GM12878 (cell line): ENCODE measurements around the gene BCKDK. TPM values are rescaled to one million over a fixed set of nuclear protein-coding genes. Genes with fewer than 3 reads are reported as not detected.

Source experiments
- BMI1 ChIP-seq: fragments of 450-650 bp; IDR thresholded peaks from 2 replicates; pipeline ENCODE4 v1.6.1; 2016; ENCODE audit warnings: mild to moderate bottlenecking, moderate library complexity, borderline replicate concordance
- BRCA1 ChIP-seq: IDR thresholded peaks from 2 replicates; pipeline ENCODE4 v1.6.1; 2011; ENCODE audit warnings: low read depth, low read length, improper control_type of control experiment
- CHD4 ChIP-seq: fragments of 200-600 bp; sonication (generic); IDR thresholded peaks from 2 replicates; pipeline ENCODE4 v1.6.1; 2016; ENCODE audit warnings: mild to moderate bottlenecking
- ESRRA ChIP-seq: IDR thresholded peaks from 2 replicates; pipeline ENCODE4 v1.6.1; 2012; ENCODE audit warnings: mild to moderate bottlenecking, low read length, improper control_type of control experiment
- HDGF ChIP-seq: fragments of 450-650 bp; IDR thresholded peaks from 2 replicates; pipeline ENCODE4 v1.6.1; 2016; ENCODE audit warnings: antibody characterized with exemption
- MYC ChIP-seq: IDR thresholded peaks from 2 replicates; pipeline ENCODE4 v1.6.1; 2011; ENCODE audit warnings: mild to moderate bottlenecking, low read length, moderate library complexity, inconsistent platforms; ENCODE audit not compliant: insufficient read depth, insufficient replicate concordance, insufficient read length, severe bottlenecking
- NFYA ChIP-seq: IDR thresholded peaks from 2 replicates; pipeline ENCODE4 v1.6.1; 2011; ENCODE audit warnings: low read depth, mild to moderate bottlenecking, low read length, improper control_type of control experiment, borderline replicate concordance
- NFYB ChIP-seq: IDR thresholded peaks from 2 replicates; pipeline ENCODE4 v1.6.1; 2011; ENCODE audit warnings: low read depth, mild to moderate bottlenecking, low read length, improper control_type of control experiment, moderate library complexity; ENCODE audit not compliant: insufficient read depth
- NR2C2 ChIP-seq: IDR thresholded peaks from 2 replicates; pipeline ENCODE4 v1.6.1; 2011; ENCODE audit warnings: borderline replicate concordance, low read depth; ENCODE audit not compliant: control insufficient read depth, insufficient read length
- POU2F2 ChIP-seq: IDR thresholded peaks from 3 replicates; pipeline ENCODE4 v1.6.1; 2011; ENCODE audit warnings: low read depth, mild to moderate bottlenecking, low read length, borderline replicate concordance
- RAD51 ChIP-seq: fragments of 450-650 bp; IDR thresholded peaks from 2 replicates; pipeline ENCODE4 v1.6.1; 2016; ENCODE audit warnings: moderate library complexity, mild to moderate bottlenecking, inconsistent platforms
- RCOR1 ChIP-seq: conservative IDR thresholded peaks from 2 replicates; pipeline ENCODE4 v1.6.1; 2012; ENCODE audit warnings: low read depth, low read length, improper control_type of control experiment
- SIX5 ChIP-seq: IDR thresholded peaks from 2 replicates; pipeline ENCODE4 v1.6.1; 2011; ENCODE audit warnings: mild to moderate bottlenecking, low read depth, low read length, moderate library complexity; ENCODE audit not compliant: severe bottlenecking
- SRF ChIP-seq, 2 experiments: IDR thresholded peaks; 2 replicates each; pipeline ENCODE4 v1.6.1; 2011; ENCODE audit warnings: low read depth in 2 of 2, low read length in 2 of 2, mild to moderate bottlenecking in 1 of 2, moderate library complexity in 1 of 2
- TAF1 ChIP-seq: IDR thresholded peaks from 2 replicates; pipeline ENCODE4 v1.6.1; 2011; ENCODE audit warnings: mild to moderate bottlenecking, low read depth, low read length, borderline replicate concordance
- YBX1 ChIP-seq: fragments of 450-650 bp; IDR thresholded peaks from 2 replicates; pipeline ENCODE4 v1.6.1; 2016; ENCODE audit warnings: antibody characterized with exemption
- ZBED1 ChIP-seq: IDR thresholded peaks from 2 replicates; pipeline ENCODE4 v1.6.1; 2016; ENCODE audit warnings: borderline replicate concordance
- ZSCAN29 ChIP-seq: fragments of 450-650 bp; IDR thresholded peaks from 2 replicates; pipeline ENCODE4 v1.6.1; 2017; ENCODE audit warnings: mild to moderate bottlenecking, moderate library complexity
- polyA plus RNA-seq, 11 experiments: library from polyadenylated mRNA; depleted of rRNA in 4 of 11; unstranded in 6 of 11; stranded (reverse) in 5 of 11; fragments of >200 nt; fragmentation: Nextera tagmentation in 4 of 11; fragmentation: Illumina TruSeq in 1 of 11; extraction: Ambion mirVana in 4 of 11; extraction: Trizol in 1 of 11; gene quantifications; 1 replicate in 1 of 11; 2 replicates in 10 of 11; pipeline versions ENCODE4 v1.2.1 to v1.2.3, GENCODE V29; 2011 to 2016; ENCODE audit warnings: inconsistent platforms in 2 of 11, missing spikeins in 2 of 11, low read depth in 1 of 11
- total RNA-seq, 4 experiments: library from RNA; depleted of rRNA in 3 of 4; stranded (reverse); fragments of >200 nt in 3 of 4; fragmentation: Illumina TruSeq in 1 of 4; extraction: Trizol in 1 of 4; gene quantifications; 2 replicates each; pipeline versions ENCODE4 v1.2.1 to v1.2.3, GENCODE V29; 2013 to 2021
- TF ChIP-seq, protein P1 (sequence below): fragments of 450-650 bp; IDR thresholded peaks from 2 replicates; pipeline ENCODE4 v1.6.1; 2017; ENCODE audit warnings: mild to moderate bottlenecking
- TF ChIP-seq, protein P2 (sequence below): IDR thresholded peaks from 2 replicates; pipeline ENCODE4 v1.6.1; 2012; ENCODE audit warnings: low read depth, low read length, improper control_type of control experiment
- TF ChIP-seq, protein P3 (sequence below): fragments of 450-650 bp; IDR thresholded peaks from 2 replicates; pipeline ENCODE4 v1.6.1; 2016; ENCODE audit warnings: mild to moderate bottlenecking, moderate library complexity, borderline replicate concordance
- TF ChIP-seq, protein P4 (sequence below): IDR thresholded peaks from 2 replicates; pipeline ENCODE4 v1.6.1; 2011; ENCODE audit warnings: low read depth, mild to moderate bottlenecking, low read length, moderate library complexity, borderline replicate concordance; ENCODE audit errors: extremely low read depth

The BCKDK gene
- total and polyA plus RNA-seq, 10 of the 15 experiments (the other 5 are each of a cell fraction or from before 2014, with no cell fraction given) = 0.68 to 56.6 (median 32.8) TPM

DNA sequence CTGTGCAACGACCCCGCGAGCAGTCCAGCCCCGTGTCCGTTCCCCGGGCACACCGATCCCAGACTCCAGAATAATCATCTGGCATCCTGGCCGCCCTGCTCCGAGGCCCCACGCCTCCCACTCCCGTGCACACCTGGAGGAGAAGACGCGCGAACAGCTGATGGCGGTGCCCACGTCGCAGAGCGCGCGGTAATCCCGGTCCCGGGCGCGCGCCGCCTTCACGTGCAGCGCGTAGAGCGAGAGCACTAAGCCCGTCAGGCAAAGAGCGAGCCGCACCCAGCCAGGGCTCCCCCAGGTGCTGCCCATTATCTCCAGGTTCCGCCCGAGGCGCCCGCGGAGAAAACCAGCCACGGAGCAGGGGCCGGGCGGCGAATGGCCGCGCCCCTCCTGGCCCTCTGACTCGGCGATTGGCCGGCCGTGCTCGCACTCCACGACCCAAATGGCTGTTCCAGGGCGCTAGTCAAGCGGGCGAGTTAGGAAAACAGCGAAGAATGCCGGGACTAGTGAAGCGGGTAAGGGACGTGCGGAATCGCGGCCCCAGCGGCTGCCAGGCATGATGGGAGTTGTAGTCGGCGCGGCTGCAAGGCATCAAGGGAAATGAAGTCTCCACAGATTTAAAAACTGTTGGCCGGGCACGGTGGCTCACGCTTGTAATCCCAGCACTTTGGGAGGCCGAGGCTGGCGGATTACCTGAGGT lies 13.6 kb upstream of the BCKDK start, which contains the start of gene VKORC1 (continued):
- TF ChIP-seq, protein P1, sequence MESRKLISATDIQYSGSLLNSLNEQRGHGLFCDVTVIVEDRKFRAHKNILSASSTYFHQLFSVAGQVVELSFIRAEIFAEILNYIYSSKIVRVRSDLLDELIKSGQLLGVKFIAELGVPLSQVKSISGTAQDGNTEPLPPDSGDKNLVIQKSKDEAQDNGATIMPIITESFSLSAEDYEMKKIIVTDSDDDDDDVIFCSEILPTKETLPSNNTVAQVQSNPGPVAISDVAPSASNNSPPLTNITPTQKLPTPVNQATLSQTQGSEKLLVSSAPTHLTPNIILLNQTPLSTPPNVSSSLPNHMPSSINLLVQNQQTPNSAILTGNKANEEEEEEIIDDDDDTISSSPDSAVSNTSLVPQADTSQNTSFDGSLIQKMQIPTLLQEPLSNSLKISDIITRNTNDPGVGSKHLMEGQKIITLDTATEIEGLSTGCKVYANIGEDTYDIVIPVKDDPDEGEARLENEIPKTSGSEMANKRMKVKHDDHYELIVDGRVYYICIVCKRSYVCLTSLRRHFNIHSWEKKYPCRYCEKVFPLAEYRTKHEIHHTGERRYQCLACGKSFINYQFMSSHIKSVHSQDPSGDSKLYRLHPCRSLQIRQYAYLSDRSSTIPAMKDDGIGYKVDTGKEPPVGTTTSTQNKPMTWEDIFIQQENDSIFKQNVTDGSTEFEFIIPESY = no peak
- TF ChIP-seq MYC (no peak), CHD4 (no peak), SRF (IDR thresholded peaks at IDR 0.05; ENCODE audit: low read depth in 2 of 2, low read length in 2 of 2) (peak in 1 of 2 experiments; percentile 5; a peak in 1 of 4 replicates), SIX5 (peak; percentile 86), NFYA (no peak), BRCA1 (no peak), RCOR1 (no peak), BMI1 (no peak), ESRRA (0 out of 2 replicates have a peak, but pooled peaks have one; percentile 15), NFYB (peak; percentile 66; the same call in 1 of the 2 replicates), YBX1 (no peak), HDGF (peak; percentile 61; the same call in 1 of the 2 replicates), POU2F2 (no peak; the same call in 1 of the 3 replicates), NR2C2 (no peak), RAD51 (no peak), ZSCAN29 (no peak), TAF1 (0 out of 2 replicates have a peak, but pooled peaks have one; percentile 30), ZBED1 (no peak)
- TF ChIP-seq, protein P2, sequence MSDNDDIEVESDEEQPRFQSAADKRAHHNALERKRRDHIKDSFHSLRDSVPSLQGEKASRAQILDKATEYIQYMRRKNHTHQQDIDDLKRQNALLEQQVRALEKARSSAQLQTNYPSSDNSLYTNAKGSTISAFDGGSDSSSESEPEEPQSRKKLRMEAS = peak; percentile 38
- TF ChIP-seq, protein P3, sequence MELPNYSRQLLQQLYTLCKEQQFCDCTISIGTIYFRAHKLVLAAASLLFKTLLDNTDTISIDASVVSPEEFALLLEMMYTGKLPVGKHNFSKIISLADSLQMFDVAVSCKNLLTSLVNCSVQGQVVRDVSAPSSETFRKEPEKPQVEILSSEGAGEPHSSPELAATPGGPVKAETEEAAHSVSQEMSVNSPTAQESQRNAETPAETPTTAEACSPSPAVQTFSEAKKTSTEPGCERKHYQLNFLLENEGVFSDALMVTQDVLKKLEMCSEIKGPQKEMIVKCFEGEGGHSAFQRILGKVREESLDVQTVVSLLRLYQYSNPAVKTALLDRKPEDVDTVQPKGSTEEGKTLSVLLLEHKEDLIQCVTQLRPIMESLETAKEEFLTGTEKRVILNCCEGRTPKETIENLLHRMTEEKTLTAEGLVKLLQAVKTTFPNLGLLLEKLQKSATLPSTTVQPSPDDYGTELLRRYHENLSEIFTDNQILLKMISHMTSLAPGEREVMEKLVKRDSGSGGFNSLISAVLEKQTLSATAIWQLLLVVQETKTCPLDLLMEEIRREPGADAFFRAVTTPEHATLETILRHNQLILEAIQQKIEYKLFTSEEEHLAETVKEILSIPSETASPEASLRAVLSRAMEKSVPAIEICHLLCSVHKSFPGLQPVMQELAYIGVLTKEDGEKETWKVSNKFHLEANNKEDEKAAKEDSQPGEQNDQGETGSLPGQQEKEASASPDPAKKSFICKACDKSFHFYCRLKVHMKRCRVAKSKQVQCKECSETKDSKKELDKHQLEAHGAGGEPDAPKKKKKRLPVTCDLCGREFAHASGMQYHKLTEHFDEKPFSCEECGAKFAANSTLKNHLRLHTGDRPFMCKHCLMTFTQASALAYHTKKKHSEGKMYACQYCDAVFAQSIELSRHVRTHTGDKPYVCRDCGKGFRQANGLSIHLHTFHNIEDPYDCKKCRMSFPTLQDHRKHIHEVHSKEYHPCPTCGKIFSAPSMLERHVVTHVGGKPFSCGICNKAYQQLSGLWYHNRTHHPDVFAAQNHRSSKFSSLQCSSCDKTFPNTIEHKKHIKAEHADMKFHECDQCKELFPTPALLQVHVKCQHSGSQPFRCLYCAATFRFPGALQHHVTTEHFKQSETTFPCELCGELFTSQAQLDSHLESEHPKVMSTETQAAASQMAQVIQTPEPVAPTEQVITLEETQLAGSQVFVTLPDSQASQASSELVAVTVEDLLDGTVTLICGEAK = peak; percentile 50; the same call in 1 of the 2 replicates
- TF ChIP-seq, protein P4, sequence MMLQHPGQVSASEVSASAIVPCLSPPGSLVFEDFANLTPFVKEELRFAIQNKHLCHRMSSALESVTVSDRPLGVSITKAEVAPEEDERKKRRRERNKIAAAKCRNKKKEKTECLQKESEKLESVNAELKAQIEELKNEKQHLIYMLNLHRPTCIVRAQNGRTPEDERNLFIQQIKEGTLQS = no peak
